Measurements from ENCODE around the gene CDT1. TPM values are rescaled to one million over a fixed set of nuclear protein-coding genes. Genes with fewer than 3 reads are reported as not detected.

Gene CDT1
- total RNA-seq, 3 donors from 2014 or later, result 2.9 to 20.9 (median 7.6) TPM

DNA sequence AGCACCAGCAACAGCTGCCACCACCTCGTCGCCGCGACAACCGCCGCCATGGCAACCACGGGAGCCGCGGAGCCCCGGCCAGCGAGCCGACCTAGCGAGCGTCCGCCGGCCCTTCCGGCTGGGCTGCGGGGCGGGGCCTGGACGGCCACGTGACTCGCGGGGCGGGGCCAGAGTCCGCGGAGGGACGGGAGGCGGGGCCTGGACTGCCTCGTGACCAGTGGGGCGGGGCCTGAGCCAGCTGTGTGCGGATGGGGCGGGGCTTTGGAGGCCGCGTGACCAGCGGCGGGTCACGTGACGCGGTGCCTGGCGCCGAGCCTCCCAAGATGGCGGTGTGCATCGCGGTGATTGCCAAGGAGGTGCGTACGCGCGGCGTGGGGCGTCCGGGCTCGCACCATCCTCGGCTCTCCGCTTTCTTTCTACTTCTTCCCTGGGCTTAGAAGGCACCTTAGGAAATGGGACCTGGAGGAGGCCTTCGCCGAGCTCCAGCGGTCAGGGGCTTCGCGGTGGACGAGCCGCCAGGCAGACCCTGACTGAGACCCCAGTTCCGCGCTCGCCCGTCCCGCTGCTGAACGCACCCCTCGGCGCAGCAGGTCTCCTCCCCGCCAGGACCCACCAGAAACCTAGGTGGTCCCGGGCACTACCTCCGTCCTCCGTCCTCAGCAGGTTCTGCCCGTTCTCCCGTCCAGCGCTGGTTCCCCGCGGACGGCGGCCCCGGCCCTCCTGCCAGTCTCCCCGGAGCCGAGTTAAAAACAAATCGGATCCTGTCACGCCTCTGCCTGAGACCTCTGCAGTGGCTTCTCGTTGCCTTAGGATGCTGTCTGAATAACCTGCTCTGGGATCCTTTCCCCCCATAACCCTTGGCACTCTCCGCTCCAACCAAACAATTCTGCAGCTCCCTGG lies 53.5 kb downstream of the CDT1 start, which contains the start of the genes GALNS and TRAPPC2L:
Gene GALNS, minus strand, starts transcription at position 120 of the 900 bp plus-strand sequence. Its CDS starts 70 bp downstream, at position 50.
Gene TRAPPC2L, plus strand, starts transcription at position 300 of the 900 bp plus-strand sequence. Its CDS starts 24 bp downstream, at position 324.
- TF ChIP-seq, protein P1, sequence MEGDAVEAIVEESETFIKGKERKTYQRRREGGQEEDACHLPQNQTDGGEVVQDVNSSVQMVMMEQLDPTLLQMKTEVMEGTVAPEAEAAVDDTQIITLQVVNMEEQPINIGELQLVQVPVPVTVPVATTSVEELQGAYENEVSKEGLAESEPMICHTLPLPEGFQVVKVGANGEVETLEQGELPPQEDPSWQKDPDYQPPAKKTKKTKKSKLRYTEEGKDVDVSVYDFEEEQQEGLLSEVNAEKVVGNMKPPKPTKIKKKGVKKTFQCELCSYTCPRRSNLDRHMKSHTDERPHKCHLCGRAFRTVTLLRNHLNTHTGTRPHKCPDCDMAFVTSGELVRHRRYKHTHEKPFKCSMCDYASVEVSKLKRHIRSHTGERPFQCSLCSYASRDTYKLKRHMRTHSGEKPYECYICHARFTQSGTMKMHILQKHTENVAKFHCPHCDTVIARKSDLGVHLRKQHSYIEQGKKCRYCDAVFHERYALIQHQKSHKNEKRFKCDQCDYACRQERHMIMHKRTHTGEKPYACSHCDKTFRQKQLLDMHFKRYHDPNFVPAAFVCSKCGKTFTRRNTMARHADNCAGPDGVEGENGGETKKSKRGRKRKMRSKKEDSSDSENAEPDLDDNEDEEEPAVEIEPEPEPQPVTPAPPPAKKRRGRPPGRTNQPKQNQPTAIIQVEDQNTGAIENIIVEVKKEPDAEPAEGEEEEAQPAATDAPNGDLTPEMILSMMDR (IDR thresholded peaks at IDR 0.05), result no peak

DNA sequence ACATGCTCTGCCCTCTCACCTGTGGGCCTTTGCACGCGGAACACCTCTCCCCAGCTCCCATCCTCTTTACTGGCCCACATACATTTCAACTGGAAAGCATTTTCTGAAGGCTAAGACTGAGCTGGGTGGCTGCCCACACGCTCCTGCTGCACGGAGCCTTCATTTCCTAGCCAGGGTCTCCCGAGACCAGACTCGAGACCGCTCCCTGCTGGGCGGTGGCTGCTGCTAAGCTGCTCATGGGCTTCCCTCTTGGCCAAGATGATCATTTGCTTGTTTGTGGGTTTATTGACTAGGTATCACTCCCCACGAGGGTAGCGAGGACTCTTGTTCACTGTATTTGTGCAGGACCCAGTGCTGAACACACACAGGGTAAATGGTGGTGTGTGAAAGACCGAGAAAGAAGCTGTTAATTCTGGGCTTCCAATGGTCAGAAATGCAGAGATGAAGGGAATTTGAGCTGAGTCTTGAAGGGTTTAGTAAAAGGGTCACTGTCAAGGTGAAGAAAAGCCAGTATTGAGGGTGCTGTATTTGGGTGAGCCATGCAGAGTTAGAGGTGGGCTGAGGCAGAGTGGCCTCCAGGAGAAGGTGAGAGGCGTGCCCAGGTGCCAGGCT lies 54.2 kb downstream of the CDT1 start:
- H3K9me3 ChIP-seq, result no peaks in the 10 kb centered on the region
- TF ChIP-seq, protein P1 (IDR thresholded peaks at IDR 0.05), result peak; percentile 71
- H3K4me1 ChIP-seq (ENCODE audit: low read depth), result peaks cover 32% of the 10 kb centered on the region
- H3K4me3 ChIP-seq, result peak overlapping the region; percentile 95
- intact Hi-C loops (cut with DNase I, micrococcal nuclease), result no loop called here
- peak; percentile 84 to 90 (median 86) for DNase-seq
- ATAC-seq, result peak; percentile 67
- H3K36me3 ChIP-seq (ENCODE audit: low read depth), result no peaks in the 10 kb centered on the region

More for the DNA sequence above, 53.5 kb downstream of the CDT1 start, which contains the start of the genes GALNS and TRAPPC2L:
- no peaks in the 10 kb centered on the region for H3K36me3 ChIP-seq (ENCODE audit: low read depth)
- H3K4me3 ChIP-seq, result peak within 1 kb of the TSS; percentile 95
- peaks cover 32% of the 10 kb centered on the region for H3K4me1 ChIP-seq (ENCODE audit: low read depth)
- DNase-seq (peak; percentile 98 to 100 (median 100)), ATAC-seq (peak; percentile 97)
- H3K9me3 ChIP-seq, result no peaks in the 10 kb centered on the region
- intact Hi-C loops (cut with DNase I, micrococcal nuclease), result no loop called here

Other genes starting within 250 kb of the CDT1 start
- 10 to 100 TPM; 37.4 to 54.8 (median 48.1) TPM for gene ZC3H18, start 233.4 kb upstream of the CDT1 start, total RNA-seq
- gene IL17C, start 165.2 kb upstream of the CDT1 start, total RNA-seq, result not detected
- 100 to 1,000 TPM; 150 to 316 (median 184) TPM for gene CYBA, start 152.7 kb upstream of the CDT1 start, total RNA-seq
- gene MVD, start 140.7 kb upstream of the CDT1 start, total RNA-seq, result 10 to 100 TPM; 42.7 to 89.5 (median 72.5) TPM
- under 1 TPM; 0.28 to 0.82 (median 0.55) TPM for gene SNAI3, start 117.3 kb upstream of the CDT1 start, total RNA-seq
- gene RNF166, start 97.4 kb upstream of the CDT1 start, total RNA-seq, result 10 to 100 TPM in 2 of 3 donors, 1 to 10 TPM in 1; 9.5 to 22.8 (median 15.1) TPM
- 10 to 100 TPM in 2 of 3 donors, 1 to 10 TPM in 1; 9.6 to 16.1 (median 13.6) TPM for gene CTU2, start 97.3 kb upstream of the CDT1 start, total RNA-seq
- 100 to 1,000 TPM in 2 of 3 donors, 10 to 100 TPM in 1; 71.4 to 218 (median 129) TPM for gene PIEZO1, start 18.6 kb upstream of the CDT1 start, total RNA-seq
- 100 to 1,000 TPM in 2 of 3 donors, 10 to 100 TPM in 1; 76.5 to 185 (median 113) TPM for gene APRT, start 8.1 kb downstream of the CDT1 start, total RNA-seq
- 10 to 100 TPM; 37.4 to 65.3 (median 44.0) TPM for gene GALNS, start 53.2 kb downstream of the CDT1 start, total RNA-seq
- gene TRAPPC2L, start 53.3 kb downstream of the CDT1 start, total RNA-seq, result 10 to 100 TPM; 30.6 to 57.9 (median 40.7) TPM
- gene PABPN1L, start 62.9 kb downstream of the CDT1 start, total RNA-seq, result not detected
- 10 to 100 TPM in 1 of 3 donors, 1 to 10 TPM in 2; 6.9 to 12.8 (median 8.4) TPM for gene CBFA2T3, start 173.4 kb downstream of the CDT1 start, total RNA-seq

Data from mucosa of descending colon (tissue), 3 donors.